MM.1S (cell line): ENCODE data around the gene MMP15.
"Not testable (repeated sequence)": the region's sequence is repeated elsewhere in the genome, so short reads cannot be mapped to it uniquely, and the experiment has no call there.

ENCODE experiments used
- EZH2phosphoT487 ChIP-seq: fragments of 300-600 bp; sonication (generic); IDR thresholded peaks from 2 replicates; pipeline ENCODE4 v1.6.1; 2018; ENCODE audit warnings: antibody characterized with exemption, low read length
- TF ChIP-seq, protein P1 (sequence below): fragments of 300-600 bp; sonication (generic); IDR thresholded peaks from 2 replicates; pipeline ENCODE4 v1.5.1; 2016; ENCODE audit warnings: antibody characterized with exemption, low read length, mixed read lengths

DNA sequence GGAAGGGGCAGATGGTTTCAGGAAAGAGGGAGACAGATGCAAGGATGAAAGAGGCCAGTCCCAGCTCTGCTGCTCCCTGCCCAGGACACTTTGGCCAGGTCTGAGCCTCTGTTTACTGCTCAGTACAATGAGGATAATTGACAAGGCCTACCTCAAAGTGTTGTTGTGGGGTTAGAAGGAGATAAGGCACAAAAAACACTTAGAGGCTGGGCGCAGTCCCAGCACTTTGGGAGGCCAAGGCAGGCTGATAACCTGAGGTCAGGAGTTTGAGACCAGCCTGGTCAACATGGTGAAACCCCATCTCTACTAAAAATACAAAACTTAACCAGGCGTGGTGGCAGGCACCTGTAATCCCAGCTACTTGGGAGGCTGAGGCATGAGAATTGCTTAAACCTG, 47.5 kb upstream of the MMP15 start:
- TF ChIP-seq, protein P1, sequence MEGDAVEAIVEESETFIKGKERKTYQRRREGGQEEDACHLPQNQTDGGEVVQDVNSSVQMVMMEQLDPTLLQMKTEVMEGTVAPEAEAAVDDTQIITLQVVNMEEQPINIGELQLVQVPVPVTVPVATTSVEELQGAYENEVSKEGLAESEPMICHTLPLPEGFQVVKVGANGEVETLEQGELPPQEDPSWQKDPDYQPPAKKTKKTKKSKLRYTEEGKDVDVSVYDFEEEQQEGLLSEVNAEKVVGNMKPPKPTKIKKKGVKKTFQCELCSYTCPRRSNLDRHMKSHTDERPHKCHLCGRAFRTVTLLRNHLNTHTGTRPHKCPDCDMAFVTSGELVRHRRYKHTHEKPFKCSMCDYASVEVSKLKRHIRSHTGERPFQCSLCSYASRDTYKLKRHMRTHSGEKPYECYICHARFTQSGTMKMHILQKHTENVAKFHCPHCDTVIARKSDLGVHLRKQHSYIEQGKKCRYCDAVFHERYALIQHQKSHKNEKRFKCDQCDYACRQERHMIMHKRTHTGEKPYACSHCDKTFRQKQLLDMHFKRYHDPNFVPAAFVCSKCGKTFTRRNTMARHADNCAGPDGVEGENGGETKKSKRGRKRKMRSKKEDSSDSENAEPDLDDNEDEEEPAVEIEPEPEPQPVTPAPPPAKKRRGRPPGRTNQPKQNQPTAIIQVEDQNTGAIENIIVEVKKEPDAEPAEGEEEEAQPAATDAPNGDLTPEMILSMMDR = not testable (repeated sequence)
- not testable (repeated sequence) for TF ChIP-seq EZH2phosphoT487
